Right lobe of liver (tissue), 6 donors: ENCODE results near the gene RSRC1. TPM values are rescaled to one million over a fixed set of nuclear protein-coding genes. Genes with fewer than 3 reads are reported as not detected.

ENCODE experiments used
- ATAC-seq, 4 donors: fragments of 200-7000 bp; cut with Tn5 transposase; one replicate each; pipeline ENCODE4 v1.9.1; 2020; ENCODE audit warnings: mild to moderate bottlenecking in 4 of 4, moderate library complexity in 4 of 4
- DNase-seq, 3 donors: peaks; one replicate each; pipeline ENCODE4 v3.0.0-alpha.2; 2020
- H3K27ac ChIP-seq, 3 donors: fragments of 200-600 bp; one replicate each; pipeline ENCODE4 v1.8.0; 2022
- H3K27me3 ChIP-seq, 2 donors: fragments of 200-600 bp; one replicate each; pipeline ENCODE4 v1.8.0; 2022
- H3K36me3 ChIP-seq, 4 donors: fragments of 200-600 bp; sonication (generic) in 1 of 4; one replicate each; pipeline versions ENCODE4 v1.5.1 to v1.8.0; 2017 to 2022; ENCODE audit warnings: control low read depth in 1 of 4
- H3K4me1 ChIP-seq, 4 donors: fragments of 200-600 bp; sonication (generic) in 1 of 4; one replicate each; pipeline versions ENCODE4 v1.5.1 to v1.8.0; 2017 to 2022; ENCODE audit warnings: control low read depth in 1 of 4
- H3K4me3 ChIP-seq, 3 donors: fragments of 200-600 bp; one replicate each; pipeline ENCODE4 v1.8.0; 2022
- H3K9me3 ChIP-seq, 4 donors: fragments of 200-600 bp; sonication (generic) in 1 of 4; one replicate each; pipeline versions ENCODE4 v1.5.1 to v1.8.0; 2017 to 2022; ENCODE audit warnings: control low read depth in 1 of 4
- CTCF ChIP-seq, 4 donors: fragments of 200-600 bp in 3 of 4; fragments of 450-650 bp in 1 of 4; IDR thresholded peaks; one replicate each; pipeline versions ENCODE4 v1.5.1 to v1.8.0; 2016 to 2022; ENCODE audit warnings: antibody characterized with exemption in 4 of 4, mild to moderate bottlenecking in 2 of 4
- POLR2A ChIP-seq: fragments of 450-650 bp; IDR thresholded peaks from one replicate; pipeline ENCODE4 v1.6.1; 2017; ENCODE audit warnings: antibody characterized with exemption, mild to moderate bottlenecking
- WGBS: methylation state at CpG from one replicate; pipeline ENCODE4 v1.1.6; 2018; ENCODE audit warnings: low coverage, low lambda C conversion rate; ENCODE audit not compliant: insufficient coverage; ENCODE audit errors: missing lambda C conversion rate; 5-methylcytosine and 5-hydroxymethylcytosine counted together
- intact Hi-C, 2 donors: fragments of 100-400 bp; cut with DNase I; formaldehyde crosslinking; loops; one replicate each; pipeline versions ENCODE4 v1.11.2 to v1.14.1; 2022
- total RNA-seq, 6 experiments: library from RNA; depleted of rRNA in 2 of 6; stranded (reverse); fragments of >200 nt in 2 of 6; fragmentation: NEBNext Ultra II Directional in 3 of 6; extraction: Animal tissue kit (Norgen Biotek cat#: 25700) in 3 of 6; gene quantifications; one replicate each; pipeline versions ENCODE4 v1.1.0 to v1.2.4, GENCODE V29; 2016 to 2023
- donor health status: DM: no; HTN: yes; CAD: no.
- donor health status: DM: no; HTN: no; CAD: no.
- donor health status: DM: no; HTN: no; CAD: no.
- donor health status: DM: no; HTN: yes; CAD: no.
- donor health status: DM: no; HTN: yes; CAD: no.

Gene RSRC1
- total RNA-seq, 6 experiments from 2014 or later, result 10.8 to 22.1 (median 11.7) TPM

- H3K4me1 ChIP-seq, result no peaks in the 10 kb centered on the region
- H3K27ac ChIP-seq, result no peak overlapping the region
- DNase-seq, result no peak
- no peak for TF ChIP-seq CTCF (IDR thresholded peaks at IDR 0.05)
- no peak for TF ChIP-seq POLR2A
- no peaks in the 10 kb centered on the region for H3K36me3 ChIP-seq
- ATAC-seq, result no peak
- H3K4me3 ChIP-seq, result no peak overlapping the region
- intact Hi-C loops, result no loop called here
- H3K9me3 ChIP-seq, result no peaks in the 10 kb centered on the region
- H3K27me3 ChIP-seq, result no peaks in the 10 kb centered on the region
Measured at GRCh38 chr3:158402590-158402989, 292.7 kb downstream of the RSRC1 start.

- H3K27me3 ChIP-seq, result no peaks in the 10 kb centered on the region
- no peak for ATAC-seq
- H3K9me3 ChIP-seq, result no peaks in the 10 kb centered on the region
- TF ChIP-seq POLR2A, result no peak
- TF ChIP-seq CTCF (IDR thresholded peaks at IDR 0.05), result no peak
- intact Hi-C loops, result no loop called here
- no peak overlapping the region for H3K27ac ChIP-seq
- no peak for DNase-seq
- WGBS, result 82% methylated on average over 1 of the region's 1 CpG
- H3K36me3 ChIP-seq, result no peaks in the 10 kb centered on the region
- H3K4me1 ChIP-seq, result no peaks in the 10 kb centered on the region
- no peak overlapping the region for H3K4me3 ChIP-seq
Measured at GRCh38 chr3:158403013-158403412, 293.1 kb downstream of the RSRC1 start.

GRCh38 chr3:158404131-158404718 lies 294.3 kb downstream of the RSRC1 start:
- Histone ChIP-seq H3K36me3 (no peaks in the 10 kb centered on the region), H3K9me3 (no peaks in the 10 kb centered on the region), H3K4me3 (no peak overlapping the region), H3K27ac (no peak overlapping the region), H3K27me3 (no peaks in the 10 kb centered on the region), H3K4me1 (no peaks in the 10 kb centered on the region)
- ATAC-seq (no peak), DNase-seq (no peak)
- 85% methylated on average over 1 of the region's 1 CpG for WGBS
- TF ChIP-seq CTCF (IDR thresholded peaks at IDR 0.05) (no peak), POLR2A (no peak)
- intact Hi-C loops, result no loop called here

- intact Hi-C loops, result no loop called here
- Histone ChIP-seq H3K4me3 (no peak overlapping the region), H3K27me3 (no peaks in the 10 kb centered on the region), H3K4me1 (no peaks in the 10 kb centered on the region), H3K36me3 (no peaks in the 10 kb centered on the region), H3K9me3 (no peaks in the 10 kb centered on the region), H3K27ac (no peak overlapping the region)
- DNase-seq, result no peak
- 100% methylated on average over 2 of the region's 2 CpGs for WGBS
- no peak for TF ChIP-seq POLR2A
- TF ChIP-seq CTCF (IDR thresholded peaks at IDR 0.05), result no peak
- ATAC-seq, result no peak
Measured at GRCh38 chr3:158405507-158405906, 295.6 kb downstream of the RSRC1 start.
